GM19099 (cell line): ENCODE data around the gene FAAP100.

Experiments
- POLR2A ChIP-seq: IDR thresholded peaks from 3 replicates; pipeline ENCODE4 v1.6.1; 2011; ENCODE audit warnings: low read depth; ENCODE audit not compliant: insufficient read length; ENCODE audit errors: extremely low read depth

Gene FAAP100

GRCh38 chr17:81515530-81516041 is 36.6 kb downstream of the FAAP100 start:
- no peak for TF ChIP-seq POLR2A

GRCh38 chr17:81514739-81515529 is 37.2 kb downstream of the FAAP100 start:
- TF ChIP-seq POLR2A, result peak; percentile 56

DNA sequence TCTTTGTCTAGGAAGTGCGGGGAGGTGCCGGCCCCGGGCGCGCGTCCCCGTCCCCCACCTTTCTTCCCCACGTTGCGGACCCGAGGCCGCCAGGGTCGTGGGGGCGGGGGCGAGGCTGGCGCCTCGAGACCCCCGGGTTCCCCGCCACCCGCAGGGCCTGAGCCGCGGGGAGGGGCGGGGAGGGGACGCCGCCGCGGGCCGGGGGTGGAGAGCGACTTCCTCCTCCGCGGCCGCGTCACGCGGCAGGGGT is 37.7 kb downstream of the FAAP100 start:
- TF ChIP-seq POLR2A, result no peak

- TF ChIP-seq POLR2A, result no peak
Observed at GRCh38 chr17:81513753-81514488, 38.2 kb downstream of the FAAP100 start.

- TF ChIP-seq POLR2A, result peak; percentile 70
Observed at GRCh38 chr17:81513372-81513752, 38.8 kb downstream of the FAAP100 start.

DNA sequence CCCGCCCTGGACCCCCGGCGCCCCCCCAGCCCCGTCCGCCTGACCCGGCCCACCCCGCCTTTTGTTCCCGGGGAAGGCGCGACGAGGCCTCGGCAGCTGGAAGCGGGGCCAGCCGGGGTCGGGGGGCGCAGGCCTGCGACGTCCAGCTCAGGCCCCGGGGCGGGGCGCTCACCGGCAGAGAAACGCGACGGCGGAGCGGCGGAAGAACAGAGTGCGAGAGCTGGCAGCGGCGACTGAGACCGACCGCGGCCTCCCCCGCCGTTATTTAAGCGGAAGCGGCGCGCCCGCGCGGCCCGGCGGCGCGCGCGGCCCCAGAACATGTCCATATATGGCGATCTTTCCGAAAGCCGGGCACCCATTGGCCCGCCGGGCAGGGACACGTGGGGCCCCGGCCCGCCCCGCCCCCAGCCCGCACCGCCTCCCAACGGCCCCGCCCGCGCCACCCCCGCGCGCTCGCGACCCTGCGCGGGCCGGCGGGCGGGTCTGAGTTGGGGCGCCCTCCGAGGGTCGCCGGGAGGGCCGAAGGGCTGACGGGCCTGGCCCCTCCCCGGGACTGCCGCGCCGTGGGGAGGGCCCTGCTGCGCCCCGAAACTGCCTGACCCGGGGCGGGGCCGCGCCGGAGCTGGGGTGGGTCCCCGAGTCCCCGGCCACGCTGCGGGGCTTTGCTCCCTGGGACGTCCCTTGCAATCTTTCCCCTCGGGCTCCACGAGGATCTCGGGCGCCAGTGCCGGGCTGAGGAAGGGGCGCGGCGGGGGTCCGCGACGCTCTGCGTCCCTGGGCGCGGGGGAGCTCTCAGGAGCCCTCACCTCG is 39.4 kb downstream of the FAAP100 start, which contains the start of gene ACTG1:
Gene ACTG1 (minus strand): TSS at position 238 of the 810 bp plus-strand sequence. CDS start 445 bp downstream, outside the sequence.
- peak; percentile 100 for TF ChIP-seq POLR2A

DNA sequence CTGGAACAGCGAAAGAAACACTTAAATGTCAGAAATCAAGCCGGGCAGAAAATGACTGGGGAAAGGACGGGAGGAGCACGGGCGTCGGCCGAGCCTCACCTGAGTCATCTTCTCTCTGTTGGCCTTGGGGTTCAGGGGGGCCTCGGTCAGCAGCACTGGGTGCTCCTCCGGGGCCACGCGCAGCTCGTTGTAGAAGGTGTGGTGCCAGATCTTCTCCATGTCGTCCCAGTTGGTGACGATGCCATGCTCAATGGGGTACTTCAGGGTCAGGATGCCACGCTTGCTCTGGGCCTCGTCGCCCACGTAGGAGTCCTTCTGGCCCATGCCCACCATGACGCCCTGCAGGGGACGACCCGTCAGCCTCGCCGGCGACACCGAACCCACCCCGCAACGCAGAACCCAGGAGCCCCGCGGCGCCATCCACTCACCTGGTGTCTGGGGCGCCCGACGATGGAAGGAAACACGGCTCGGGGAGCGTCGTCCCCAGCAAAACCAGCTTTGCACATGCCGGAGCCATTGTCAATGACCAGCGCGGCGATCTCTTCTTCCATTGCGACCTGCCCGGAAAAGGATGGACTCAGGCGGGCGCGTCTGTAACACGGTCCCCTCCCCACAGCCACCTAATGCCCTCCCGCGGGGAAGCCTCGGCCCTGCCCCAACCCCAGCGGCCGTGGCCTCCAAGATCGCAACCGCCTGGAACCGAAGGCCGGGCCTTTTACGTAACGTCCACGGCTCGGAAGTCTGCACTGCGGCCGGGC is 40.2 kb downstream of the FAAP100 start:
- TF ChIP-seq POLR2A, result peak; percentile 54

GRCh38 chr17:81511554-81511803 is 40.7 kb downstream of the FAAP100 start:
- no peak for TF ChIP-seq POLR2A

- TF ChIP-seq POLR2A, result peak; percentile 23
Observed at GRCh38 chr17:81510785-81511553, 41.2 kb downstream of the FAAP100 start.

DNA sequence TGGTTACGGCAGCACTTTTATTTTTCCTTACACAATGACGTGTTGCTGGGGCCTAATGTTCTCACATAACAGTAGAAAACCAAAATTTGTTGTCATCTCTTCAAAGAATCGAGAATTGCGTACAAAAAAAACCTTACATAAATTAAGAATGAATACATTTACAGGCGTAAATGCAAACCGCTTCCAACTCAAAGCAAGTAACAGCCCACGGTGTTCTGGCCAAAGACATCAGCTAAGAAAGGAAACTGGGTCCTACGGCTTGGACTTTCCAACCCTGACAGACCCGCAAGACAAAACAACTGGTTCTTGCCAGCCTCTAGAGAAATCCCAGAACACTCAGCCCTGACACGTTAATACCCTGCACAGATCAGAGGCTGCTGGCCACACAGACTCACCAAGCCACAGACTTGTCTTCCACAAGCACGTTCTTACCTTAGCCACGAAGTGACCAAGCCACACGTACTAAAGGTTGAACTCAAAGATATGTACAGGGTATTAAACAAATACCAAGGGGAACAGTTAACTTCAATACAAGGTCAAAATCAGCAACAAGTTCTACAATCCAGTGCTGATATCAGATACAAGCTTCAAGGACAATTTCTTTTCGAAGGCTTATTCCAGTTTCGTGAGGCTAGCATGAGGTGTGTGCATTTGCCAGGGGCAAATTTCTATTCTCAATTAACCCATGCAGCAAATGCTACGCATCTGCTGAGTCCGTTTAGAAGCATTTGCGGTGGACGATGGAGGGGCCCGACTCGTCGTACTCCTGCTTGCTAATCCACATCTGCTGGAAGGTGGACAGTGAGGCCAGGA is 42.0 kb downstream of the FAAP100 start:
- TF ChIP-seq POLR2A, result no peak

GRCh38 chr17:81509207-81509971 is 42.8 kb downstream of the FAAP100 start:
- peak; percentile 58 for TF ChIP-seq POLR2A

GRCh38 chr17:81508639-81509206 is 43.4 kb downstream of the FAAP100 start:
- TF ChIP-seq POLR2A, result no peak
